Keratinocyte (primary cell): ENCODE measurements around the gene LRP1B. TPM values are rescaled to one million over a fixed set of nuclear protein-coding genes. Genes with fewer than 3 reads are reported as not detected.

Experiments
- DNase-seq: peaks from one replicate; pipeline ENCODE4 v3.0.0-alpha.2; 2011; ENCODE audit warnings: low read depth, missing footprints, low spot score
- FAIRE-seq: peaks from 2 replicates; lab custom pipeline; 2011; peaks lifted over from hg19 to GRCh38; lab: Jason Lieb, UNC
- H2AFZ ChIP-seq: 2 replicates; pipeline ENCODE4 v1.6.0; 2012; ENCODE audit warnings: low read length, control low read depth, inconsistent platforms; ENCODE audit not compliant: control insufficient read depth
- H3K27ac ChIP-seq: 2 replicates; pipeline ENCODE4 v1.5.1; 2011; ENCODE audit warnings: low read length; ENCODE audit not compliant: control insufficient read depth, insufficient read depth
- H3K27me3 ChIP-seq: 3 replicates; pipeline ENCODE4 v1.6.0; 2011; ENCODE audit warnings: low read length; ENCODE audit not compliant: control insufficient read depth, insufficient read depth; ENCODE audit errors: extremely low read depth
- H3K36me3 ChIP-seq, 2 experiments: 2 replicates in 1 of 2; 3 replicates in 1 of 2; pipeline ENCODE4 v1.5.1; 2011; ENCODE audit warnings: low read length in 2 of 2, mild to moderate bottlenecking in 1 of 2; ENCODE audit not compliant: control insufficient read depth in 2 of 2, insufficient read depth in 2 of 2; ENCODE audit errors: extremely low read depth in 1 of 2
- H3K4me1 ChIP-seq: 3 replicates; pipeline ENCODE4 v1.5.1; 2011; ENCODE audit warnings: low read length; ENCODE audit not compliant: control insufficient read depth, insufficient read depth; ENCODE audit errors: extremely low read depth
- H3K4me2 ChIP-seq: 3 replicates; pipeline ENCODE4 v1.6.0; 2011; ENCODE audit warnings: low read depth, low read length; ENCODE audit not compliant: control insufficient read depth, insufficient read depth; ENCODE audit errors: extremely low read depth
- H3K4me3 ChIP-seq, 3 experiments: fragments of 200-600 bp in 1 of 3; sonication (generic) in 1 of 3; 2 replicates in 2 of 3; 3 replicates in 1 of 3; pipeline ENCODE4 v1.5.1; 2011 to 2016; ENCODE audit warnings: low read length in 3 of 3, mild to moderate bottlenecking in 3 of 3, control low read depth in 2 of 3, inconsistent platforms in 1 of 3, low read depth in 1 of 3, mixed read lengths in 1 of 3, mixed run types in 1 of 3, moderate library complexity in 1 of 3; ENCODE audit not compliant: control insufficient read depth in 2 of 3, insufficient read depth in 2 of 3; ENCODE audit errors: extremely low read depth in 1 of 3
- H3K79me2 ChIP-seq: 2 replicates; pipeline ENCODE4 v1.6.0; 2012; ENCODE audit warnings: low read length; ENCODE audit not compliant: control insufficient read depth, insufficient read depth
- H3K9ac ChIP-seq: 3 replicates; pipeline ENCODE4 v1.6.0; 2011; ENCODE audit warnings: low read length; ENCODE audit not compliant: control insufficient read depth, insufficient read depth; ENCODE audit errors: extremely low read depth
- H3K9me1 ChIP-seq: 3 replicates; pipeline ENCODE4 v1.6.0; 2011; ENCODE audit warnings: low read length; ENCODE audit not compliant: control insufficient read depth, insufficient read depth; ENCODE audit errors: extremely low read depth
- H3K9me3 ChIP-seq: 2 replicates; pipeline ENCODE4 v1.5.1; 2012; ENCODE audit warnings: low read depth, low read length; ENCODE audit not compliant: control insufficient read depth
- H4K20me1 ChIP-seq: 3 replicates; pipeline ENCODE4 v1.6.0; 2011; ENCODE audit warnings: low read length; ENCODE audit not compliant: control insufficient read depth, insufficient read depth; ENCODE audit errors: extremely low read depth
- CTCF ChIP-seq, 3 experiments: IDR thresholded peaks in 1 of 3; conservative IDR thresholded peaks in 1 of 3; optimal IDR thresholded peaks in 1 of 3; 2 replicates in 2 of 3; 3 replicates in 1 of 3; pipeline versions ENCODE3 to v1.5.1; 2011; ENCODE audit warnings: low read length in 3 of 3, mild to moderate bottlenecking in 3 of 3, moderate library complexity in 2 of 3, control low read depth in 1 of 3, inconsistent platforms in 1 of 3; ENCODE audit not compliant: insufficient read depth in 2 of 3; ENCODE audit errors: extremely low read depth in 1 of 3
- EZH2 ChIP-seq: IDR thresholded peaks from one replicate; pipeline ENCODE4 v1.6.1; 2012; ENCODE audit warnings: inconsistent platforms, mild to moderate bottlenecking, low read length, moderate library complexity
- dilution Hi-C: fragments of 300-500 bp; cut with MboI; formaldehyde crosslinking; loops from one replicate; pipeline ENCODE4 v1.7.0; 2020; ENCODE audit warnings: low sequenced_read_pairs; ENCODE audit not compliant: extremely low pct_ligation_motif_present
- polyA plus RNA-seq, 5 experiments: library from polyadenylated mRNA; depleted of rRNA in 3 of 5; stranded (reverse) in 3 of 5; stranded (forward) in 1 of 5; unstranded in 1 of 5; fragments of >200 nt; gene quantifications; 1 replicate in 1 of 5; 2 replicates in 3 of 5; 3 replicates in 1 of 5; pipeline versions ENCODE4 v1.2.1 to v1.2.3, GENCODE V29; 2011 to 2012; ENCODE audit warnings: missing spikeins in 2 of 5, low read depth in 1 of 5, low replicate concordance in 1 of 5

The LRP1B gene
- polyA plus RNA-seq, 1 donor (not counting 4 experiments of a cell fraction or from before 2014, with no cell fraction given): not detected

- no peak overlapping the region for H3K27ac ChIP-seq
- no peaks in the 10 kb centered on the region for H3K9me1 ChIP-seq
- no peak overlapping the region for H3K4me2 ChIP-seq
- FAIRE-seq: no peak
- H3K79me2 ChIP-seq: no peaks in the 10 kb centered on the region
- no peak overlapping the region for H3K9ac ChIP-seq
- no peaks in the 10 kb centered on the region for H3K27me3 ChIP-seq
- no peak for DNase-seq
- no peaks in the 10 kb centered on the region for H4K20me1 ChIP-seq
- no peaks in the 10 kb centered on the region for H3K4me1 ChIP-seq
- no peaks in the 10 kb centered on the region for H3K36me3 ChIP-seq
- no peak overlapping the region for H3K4me3 ChIP-seq
- H3K9me3 ChIP-seq: no peaks in the 10 kb centered on the region
- dilution Hi-C loops: no loop called here
- no peak overlapping the region for H2AFZ ChIP-seq
- TF ChIP-seq EZH2 (no peak), CTCF (optimal IDR thresholded peaks at IDR 0.05 in 1 of 3, IDR thresholded peaks at IDR 0.05 in 1 of 3, conservative IDR thresholded peaks at IDR 0.05 in 1 of 3; ENCODE audit: extremely low read depth in 1 of 3, insufficient read depth in 2 of 3, low read length in 3 of 3) (no peak)
Measured at GRCh38 chr2:140994856-140995255, 1136.0 kb downstream of the LRP1B start.

- no peak for DNase-seq
- dilution Hi-C loops: no loop called here
- no peak for FAIRE-seq
Measured at GRCh38 chr2:140990416-140990815, 1140.4 kb downstream of the LRP1B start.

More at GRCh38 chr2:140990416-140990815, 1140.4 kb downstream of the LRP1B start:
- no peak overlapping the region for H2AFZ ChIP-seq
- H3K27ac ChIP-seq: no peak overlapping the region
- H3K79me2 ChIP-seq: no peaks in the 10 kb centered on the region
- H3K27me3 ChIP-seq: no peaks in the 10 kb centered on the region
- H3K4me2 ChIP-seq: no peak overlapping the region
- H3K9me1 ChIP-seq: no peaks in the 10 kb centered on the region
- no peak overlapping the region for H3K9ac ChIP-seq
- no peaks in the 10 kb centered on the region for H3K4me1 ChIP-seq
- no peaks in the 10 kb centered on the region for H3K9me3 ChIP-seq
- TF ChIP-seq EZH2 (no peak), CTCF (optimal IDR thresholded peaks at IDR 0.05 in 1 of 3, IDR thresholded peaks at IDR 0.05 in 1 of 3, conservative IDR thresholded peaks at IDR 0.05 in 1 of 3; ENCODE audit: extremely low read depth in 1 of 3, insufficient read depth in 2 of 3, low read length in 3 of 3) (no peak)
- no peak overlapping the region for H3K4me3 ChIP-seq
- H4K20me1 ChIP-seq: no peaks in the 10 kb centered on the region
- no peaks in the 10 kb centered on the region for H3K36me3 ChIP-seq
